Measurements from ENCODE around the gene CALCOCO1. TPM values are rescaled to one million over a fixed set of nuclear protein-coding genes. Genes with fewer than 3 reads are reported as not detected.

CALCOCO1 gene
- polyA plus RNA-seq, 1 donor from 2014 or later, result 169 TPM

GRCh38 chr12:53754633-53755264 lies 27.5 kb upstream of the CALCOCO1 start:
- Histone ChIP-seq H3K4me3 (ENCODE audit: low read length) (no peak overlapping the region), H3K27me3 (ENCODE audit: insufficient read depth, low read depth, low read length) (peaks cover 22% of the 10 kb centered on the region), H3K4me2 (ENCODE audit: low read length) (no peak overlapping the region), H3F3A (ENCODE audit: insufficient read depth, low read length, poor library complexity, severe bottlenecking) (peaks cover 6% of the 10 kb centered on the region), H3K79me2 (replicated peaks; ENCODE audit: insufficient read depth, low read length) (no peaks in the 10 kb centered on the region), H3K27ac (ENCODE audit: low read length) (peak overlapping the region; percentile 2), H3K9me2 (ENCODE audit: insufficient read depth, low read length) (no peaks in the 10 kb centered on the region), H3K36me3 (ENCODE audit: insufficient read depth, low read length) (no peaks in the 10 kb centered on the region), H4K20me1 (ENCODE audit: insufficient read depth) (no peaks in the 10 kb centered on the region), H3K9me3 (ENCODE audit: low read length) (no peaks in the 10 kb centered on the region), H3K9ac (ENCODE audit: low read length) (no peak overlapping the region), H2AFZ (ENCODE audit: low read depth, low read length) (no peak overlapping the region)
- TF ChIP-seq MXI1 (conservative IDR thresholded peaks at IDR 0.05; ENCODE audit: poor library complexity, severe bottlenecking) (no peak), SMC3 (conservative IDR thresholded peaks at IDR 0.05; ENCODE audit: poor library complexity) (no peak), REST (IDR thresholded peaks at IDR 0.05; ENCODE audit: borderline replicate concordance) (no peak), TAF1 (IDR thresholded peaks at IDR 0.05; ENCODE audit: low read depth) (no peak), EP300 (conservative IDR thresholded peaks at IDR 0.05; ENCODE audit: poor library complexity, severe bottlenecking) (no peak), EZH2 (IDR thresholded peaks at IDR 0.05; ENCODE audit: borderline replicate concordance, insufficient read depth, low read length, poor library complexity, severe bottlenecking) (no peak), CTCF (IDR thresholded peaks at IDR 0.05; ENCODE audit: poor library complexity, severe bottlenecking) (no peak), POLR2AphosphoS5 (IDR thresholded peaks at IDR 0.05) (no peak), RAD21 (conservative IDR thresholded peaks at IDR 0.05) (no peak)

- no peak overlapping the region for H3K27ac ChIP-seq (ENCODE audit: low read length)
- no peaks in the 10 kb centered on the region for H3K36me3 ChIP-seq (ENCODE audit: insufficient read depth, low read length)
- no peaks in the 10 kb centered on the region for H3K9me2 ChIP-seq (ENCODE audit: insufficient read depth, low read length)
- H3K4me2 ChIP-seq (ENCODE audit: low read length), result no peak overlapping the region
- no peak overlapping the region for H3K9ac ChIP-seq (ENCODE audit: low read length)
- no peak overlapping the region for H2AFZ ChIP-seq (ENCODE audit: low read depth, low read length)
- no peaks in the 10 kb centered on the region for H3K79me2 ChIP-seq (replicated peaks; ENCODE audit: insufficient read depth, low read length)
- H3K9me3 ChIP-seq (ENCODE audit: low read length), result no peaks in the 10 kb centered on the region
- H3F3A ChIP-seq (ENCODE audit: insufficient read depth, low read length, poor library complexity, severe bottlenecking), result peaks cover 6% of the 10 kb centered on the region
- H3K4me3 ChIP-seq (ENCODE audit: low read length), result no peak overlapping the region
- peaks cover 22% of the 10 kb centered on the region for H3K27me3 ChIP-seq (ENCODE audit: insufficient read depth, low read depth, low read length)
- H4K20me1 ChIP-seq (ENCODE audit: insufficient read depth), result no peaks in the 10 kb centered on the region
- no peak for TF ChIP-seq MXI1 (conservative IDR thresholded peaks at IDR 0.05; ENCODE audit: poor library complexity, severe bottlenecking)
- TF ChIP-seq CTCF (IDR thresholded peaks at IDR 0.05; ENCODE audit: poor library complexity, severe bottlenecking), result no peak
- TF ChIP-seq REST (IDR thresholded peaks at IDR 0.05; ENCODE audit: borderline replicate concordance), result no peak
- no peak for TF ChIP-seq EP300 (conservative IDR thresholded peaks at IDR 0.05; ENCODE audit: poor library complexity, severe bottlenecking)
- no peak for TF ChIP-seq TAF1 (IDR thresholded peaks at IDR 0.05; ENCODE audit: low read depth)
- no peak for TF ChIP-seq SMC3 (conservative IDR thresholded peaks at IDR 0.05; ENCODE audit: poor library complexity)
- no peak for TF ChIP-seq EZH2 (IDR thresholded peaks at IDR 0.05; ENCODE audit: borderline replicate concordance, insufficient read depth, low read length, poor library complexity, severe bottlenecking)
- TF ChIP-seq RAD21 (conservative IDR thresholded peaks at IDR 0.05), result no peak
- no peak for TF ChIP-seq POLR2AphosphoS5 (IDR thresholded peaks at IDR 0.05)
Observed at GRCh38 chr12:53754188-53754585, 26.9 kb upstream of the CALCOCO1 start.

Measured in neural cell (in vitro differentiated cells).